Measurements from ENCODE around the gene ASTN1. TPM values are rescaled to one million over a fixed set of nuclear protein-coding genes. Genes with fewer than 3 reads are reported as not detected.

ASTN1 gene
- total RNA-seq, 1 donor from 2014 or later = 7.7 TPM

DNA sequence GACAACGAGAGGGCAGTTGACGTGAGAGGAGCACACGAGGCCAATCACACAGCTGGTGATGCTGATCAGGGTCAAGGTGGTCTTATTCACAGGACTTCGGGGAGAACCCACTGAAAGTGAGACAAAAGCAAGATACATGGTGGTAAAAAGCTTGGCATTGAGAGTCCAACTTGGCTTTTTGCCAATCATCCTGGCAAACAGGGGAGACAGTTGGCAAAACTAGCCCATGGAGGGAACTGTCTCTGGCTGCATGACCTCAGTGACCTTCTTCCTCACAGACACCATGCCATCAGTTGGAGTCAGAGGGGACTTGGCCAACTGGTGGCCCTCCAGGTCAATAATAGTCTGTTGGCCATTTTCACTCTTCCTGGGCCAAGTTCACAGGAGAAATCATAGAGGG is 139.9 kb downstream of the ASTN1 start:
- Mint-ChIP-seq H3K27me3 (ENCODE audit: unreplicated experiment) (peaks cover 2% of the 10 kb centered on the region), H3K36me3 (ENCODE audit: unreplicated experiment) (peaks cover 6% of the 10 kb centered on the region), H3K4me3 (ENCODE audit: unreplicated experiment) (no peak overlapping the region), H3K9me3 (ENCODE audit: unreplicated experiment) (no peaks in the 10 kb centered on the region), H3K27ac (ENCODE audit: unreplicated experiment) (no peak overlapping the region), H3K4me1 (ENCODE audit: low read depth, unreplicated experiment) (peaks cover 3% of the 10 kb centered on the region)
- TF ChIP-seq, protein P1, sequence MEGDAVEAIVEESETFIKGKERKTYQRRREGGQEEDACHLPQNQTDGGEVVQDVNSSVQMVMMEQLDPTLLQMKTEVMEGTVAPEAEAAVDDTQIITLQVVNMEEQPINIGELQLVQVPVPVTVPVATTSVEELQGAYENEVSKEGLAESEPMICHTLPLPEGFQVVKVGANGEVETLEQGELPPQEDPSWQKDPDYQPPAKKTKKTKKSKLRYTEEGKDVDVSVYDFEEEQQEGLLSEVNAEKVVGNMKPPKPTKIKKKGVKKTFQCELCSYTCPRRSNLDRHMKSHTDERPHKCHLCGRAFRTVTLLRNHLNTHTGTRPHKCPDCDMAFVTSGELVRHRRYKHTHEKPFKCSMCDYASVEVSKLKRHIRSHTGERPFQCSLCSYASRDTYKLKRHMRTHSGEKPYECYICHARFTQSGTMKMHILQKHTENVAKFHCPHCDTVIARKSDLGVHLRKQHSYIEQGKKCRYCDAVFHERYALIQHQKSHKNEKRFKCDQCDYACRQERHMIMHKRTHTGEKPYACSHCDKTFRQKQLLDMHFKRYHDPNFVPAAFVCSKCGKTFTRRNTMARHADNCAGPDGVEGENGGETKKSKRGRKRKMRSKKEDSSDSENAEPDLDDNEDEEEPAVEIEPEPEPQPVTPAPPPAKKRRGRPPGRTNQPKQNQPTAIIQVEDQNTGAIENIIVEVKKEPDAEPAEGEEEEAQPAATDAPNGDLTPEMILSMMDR (IDR thresholded peaks at IDR 0.05; ENCODE audit: partially characterized antibody, unreplicated experiment) = no peak
- DNase-seq = no peak

DNA sequence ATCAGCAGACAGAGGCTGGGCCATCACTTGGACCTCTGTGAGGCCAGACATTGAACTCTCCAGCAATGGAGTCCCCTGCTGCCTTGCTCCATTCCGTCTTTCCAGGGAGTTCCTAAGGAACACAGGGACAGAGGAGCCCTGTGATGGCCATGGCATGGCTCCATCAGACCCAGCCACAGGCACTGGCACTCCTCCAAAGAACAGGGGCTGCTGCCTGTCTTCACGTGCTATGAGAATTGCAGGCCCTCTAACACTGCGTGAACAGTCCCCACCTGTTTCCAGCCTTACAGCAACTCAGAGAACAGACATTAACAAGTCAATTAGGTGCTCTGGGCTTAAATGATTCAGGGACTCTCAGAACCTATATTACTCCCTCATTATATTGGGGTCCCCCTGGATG is 140.8 kb downstream of the ASTN1 start:
- Mint-ChIP-seq H3K27ac (ENCODE audit: unreplicated experiment) (no peak overlapping the region), H3K4me3 (ENCODE audit: unreplicated experiment) (no peak overlapping the region), H3K9me3 (ENCODE audit: unreplicated experiment) (no peaks in the 10 kb centered on the region), H3K36me3 (ENCODE audit: unreplicated experiment) (peaks cover 6% of the 10 kb centered on the region), H3K27me3 (ENCODE audit: unreplicated experiment) (peaks cover 2% of the 10 kb centered on the region), H3K4me1 (ENCODE audit: low read depth, unreplicated experiment) (peaks cover 3% of the 10 kb centered on the region)
- TF ChIP-seq, protein P1 (IDR thresholded peaks at IDR 0.05; ENCODE audit: partially characterized antibody, unreplicated experiment) = no peak
- no peak for DNase-seq

DNA sequence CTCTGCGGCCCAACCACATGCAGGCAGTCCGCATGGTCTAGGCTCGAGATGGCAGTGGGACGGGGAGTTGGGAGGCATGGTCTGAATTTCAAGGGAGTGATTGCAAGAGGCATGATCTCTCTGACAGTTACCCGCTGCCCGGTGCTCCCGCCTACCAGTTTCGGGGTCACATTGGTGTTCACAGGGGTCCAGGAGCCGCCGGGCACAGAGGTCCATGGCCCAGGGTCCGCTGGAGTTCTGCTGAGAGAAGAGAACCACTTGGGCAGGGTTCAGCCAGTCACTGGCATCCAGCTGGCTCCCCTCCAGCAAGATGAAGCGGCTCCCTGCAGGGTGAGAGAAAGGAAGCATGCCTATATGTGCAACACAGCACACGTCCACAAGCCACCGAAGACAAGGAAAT is 141.3 kb downstream of the ASTN1 start:
- Mint-ChIP-seq H3K27me3 (ENCODE audit: unreplicated experiment) (peaks cover 2% of the 10 kb centered on the region), H3K4me3 (ENCODE audit: unreplicated experiment) (no peak overlapping the region), H3K9me3 (ENCODE audit: unreplicated experiment) (no peaks in the 10 kb centered on the region), H3K4me1 (ENCODE audit: low read depth, unreplicated experiment) (peaks cover 6% of the 10 kb centered on the region), H3K36me3 (ENCODE audit: unreplicated experiment) (peaks cover 6% of the 10 kb centered on the region), H3K27ac (ENCODE audit: unreplicated experiment) (no peak overlapping the region)
- TF ChIP-seq, protein P1 (IDR thresholded peaks at IDR 0.05; ENCODE audit: partially characterized antibody, unreplicated experiment) = no peak
- DNase-seq = no peak

DNA sequence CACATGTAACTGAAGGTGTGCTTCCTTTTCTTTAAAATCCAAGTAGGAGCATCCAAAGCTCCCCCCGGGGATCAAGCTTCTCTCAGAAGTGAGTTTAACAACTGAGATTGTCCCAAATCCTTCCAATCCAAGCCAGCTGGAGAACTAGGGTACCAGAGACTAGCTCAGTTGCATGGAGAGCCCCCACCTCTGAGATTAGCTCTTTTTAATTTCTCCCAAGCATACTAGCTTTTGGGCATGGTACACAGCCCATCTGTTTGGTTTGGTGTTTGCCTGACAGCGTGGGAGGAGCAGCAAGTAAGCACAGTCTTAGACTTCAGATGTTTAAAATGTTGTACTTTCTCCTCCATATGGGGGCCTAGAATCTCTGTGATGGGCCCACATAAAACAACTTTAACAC is 142.8 kb downstream of the ASTN1 start:
- no peak overlapping the region for H3K27ac Mint-ChIP-seq (ENCODE audit: unreplicated experiment)
- no peaks in the 10 kb centered on the region for H3K9me3 Mint-ChIP-seq (ENCODE audit: unreplicated experiment)
- H3K36me3 Mint-ChIP-seq (ENCODE audit: unreplicated experiment) = peaks cover 5% of the 10 kb centered on the region
- H3K27me3 Mint-ChIP-seq (ENCODE audit: unreplicated experiment) = peaks cover 2% of the 10 kb centered on the region
- TF ChIP-seq, protein P1 (IDR thresholded peaks at IDR 0.05; ENCODE audit: partially characterized antibody, unreplicated experiment) = no peak
- no peak for DNase-seq
- no peak overlapping the region for H3K4me3 Mint-ChIP-seq (ENCODE audit: unreplicated experiment)
- H3K4me1 Mint-ChIP-seq (ENCODE audit: low read depth, unreplicated experiment) = peaks cover 8% of the 10 kb centered on the region

DNA sequence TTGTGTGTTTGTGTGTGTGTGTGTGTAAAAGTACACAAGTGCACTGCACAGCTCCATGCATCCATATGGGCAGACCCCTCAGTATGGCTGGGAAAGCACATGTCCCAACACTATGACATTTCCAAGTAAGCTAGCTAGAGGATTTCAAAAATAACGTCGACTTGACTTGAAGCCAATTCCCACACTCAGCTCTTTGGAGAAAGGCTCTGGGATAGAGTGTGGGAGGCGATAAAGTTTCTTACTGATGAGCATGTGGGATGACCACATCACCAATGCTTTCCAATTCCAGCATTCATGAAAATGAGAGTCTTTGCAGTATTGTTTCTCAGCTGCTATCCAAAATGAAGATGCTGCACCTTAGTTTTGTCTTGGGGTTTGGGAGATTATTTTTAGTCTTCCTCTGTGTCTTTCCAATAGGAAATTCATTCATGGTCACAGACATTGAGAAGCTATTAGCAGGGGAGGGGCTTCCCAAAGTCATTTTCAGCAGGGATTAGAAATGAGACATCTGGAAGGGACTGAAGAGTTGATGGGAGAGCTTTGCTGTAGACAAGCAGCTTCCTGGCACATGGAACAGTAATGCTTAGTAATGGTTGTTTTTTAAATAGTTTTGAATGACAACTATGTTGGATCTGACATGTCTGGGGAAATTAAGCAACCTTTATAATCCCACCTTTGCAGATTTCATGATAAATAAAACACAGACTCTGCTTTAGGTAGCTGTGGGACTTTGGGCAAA is 143.5 kb downstream of the ASTN1 start:
- Mint-ChIP-seq H3K4me3 (ENCODE audit: unreplicated experiment) (no peak overlapping the region), H3K27me3 (ENCODE audit: unreplicated experiment) (no peaks in the 10 kb centered on the region), H3K27ac (ENCODE audit: unreplicated experiment) (no peak overlapping the region), H3K4me1 (ENCODE audit: low read depth, unreplicated experiment) (peaks cover 8% of the 10 kb centered on the region), H3K36me3 (ENCODE audit: unreplicated experiment) (no peaks in the 10 kb centered on the region), H3K9me3 (ENCODE audit: unreplicated experiment) (no peaks in the 10 kb centered on the region)
- TF ChIP-seq, protein P1 (IDR thresholded peaks at IDR 0.05; ENCODE audit: partially characterized antibody, unreplicated experiment) = no peak
- DNase-seq = no peak

All from glutamatergic neuron (in vitro differentiated cells).